DMS79 treated with DMSO at 0.1 percent for 48 hours (cell line): Measurements from ENCODE around the gene NLGN4X.
"Not testable (repeated sequence)": the region's sequence is repeated elsewhere in the genome, so short reads cannot be mapped to it uniquely, and the experiment has no call there.

Experiments
- DNase-seq: peaks from one replicate; lab custom pipeline; 2025; lab: John Stamatoyannopoulos, UW

Gene NLGN4X

GRCh38 chrX:6005856-6006255, 222.8 kb downstream of the NLGN4X start:
- no peak for DNase-seq

- DNase-seq, result no peak
These were observed 224.1 kb downstream of the NLGN4X start for GRCh38 chrX:6004529-6004928.

GRCh38 chrX:6002056-6002455, 226.6 kb downstream of the NLGN4X start:
- no peak for DNase-seq

- DNase-seq, result no peak
These were observed 229.8 kb downstream of the NLGN4X start for GRCh38 chrX:5998901-5999300.

GRCh38 chrX:5998456-5998855, 230.2 kb downstream of the NLGN4X start:
- DNase-seq, result no peak

- DNase-seq, result no peak
These were observed 237.3 kb downstream of the NLGN4X start for GRCh38 chrX:5991393-5991792.

GRCh38 chrX:5979338-5979737, 249.3 kb downstream of the NLGN4X start:
- DNase-seq, result no peak

GRCh38 chrX:5976332-5976731, 252.3 kb downstream of the NLGN4X start:
- DNase-seq, result peak; percentile 1

- DNase-seq, result no peak
These were observed 257.4 kb downstream of the NLGN4X start for GRCh38 chrX:5971300-5971699.

- DNase-seq, result no peak
These were observed 263.3 kb downstream of the NLGN4X start for GRCh38 chrX:5965406-5965805.

- no peak for DNase-seq
These were observed 269.4 kb downstream of the NLGN4X start for GRCh38 chrX:5959286-5959685.

GRCh38 chrX:5958523-5958922, 270.1 kb downstream of the NLGN4X start:
- no peak for DNase-seq

- DNase-seq, result no peak
These were observed 271.2 kb downstream of the NLGN4X start for GRCh38 chrX:5957506-5957905.

GRCh38 chrX:5936438-5936837, 292.2 kb downstream of the NLGN4X start:
- DNase-seq, result no peak

- no peak for DNase-seq
These were observed 300.4 kb downstream of the NLGN4X start for GRCh38 chrX:5928224-5928623.

- no peak for DNase-seq
These were observed 311.7 kb downstream of the NLGN4X start for GRCh38 chrX:5916945-5917344.

- DNase-seq, result no peak
These were observed 312.9 kb downstream of the NLGN4X start for GRCh38 chrX:5915783-5916182.

GRCh38 chrX:5907207-5907606, 321.5 kb downstream of the NLGN4X start:
- DNase-seq, result no peak

GRCh38 chrX:5903586-5904190, 325.0 kb downstream of the NLGN4X start:
- not testable (repeated sequence) for DNase-seq

- no peak for DNase-seq
These were observed 330.2 kb downstream of the NLGN4X start for GRCh38 chrX:5898463-5898862.

GRCh38 chrX:5891378-5891777, 337.3 kb downstream of the NLGN4X start:
- DNase-seq, result no peak

- DNase-seq, result no peak
These were observed 351.6 kb downstream of the NLGN4X start for GRCh38 chrX:5876984-5877596.

GRCh38 chrX:5870238-5870637, 358.4 kb downstream of the NLGN4X start:
- DNase-seq, result no peak

GRCh38 chrX:5869786-5870185, 358.9 kb downstream of the NLGN4X start:
- DNase-seq, result no peak
